Epidermal melanocyte (primary cell): ENCODE measurements around the gene POLR2E.

Experiments
- DNase-seq: peaks from one replicate; pipeline ENCODE4 v3.0.0; 2011; ENCODE audit warnings: low spot score; ENCODE audit not compliant: insufficient read length

POLR2E gene

DNA sequence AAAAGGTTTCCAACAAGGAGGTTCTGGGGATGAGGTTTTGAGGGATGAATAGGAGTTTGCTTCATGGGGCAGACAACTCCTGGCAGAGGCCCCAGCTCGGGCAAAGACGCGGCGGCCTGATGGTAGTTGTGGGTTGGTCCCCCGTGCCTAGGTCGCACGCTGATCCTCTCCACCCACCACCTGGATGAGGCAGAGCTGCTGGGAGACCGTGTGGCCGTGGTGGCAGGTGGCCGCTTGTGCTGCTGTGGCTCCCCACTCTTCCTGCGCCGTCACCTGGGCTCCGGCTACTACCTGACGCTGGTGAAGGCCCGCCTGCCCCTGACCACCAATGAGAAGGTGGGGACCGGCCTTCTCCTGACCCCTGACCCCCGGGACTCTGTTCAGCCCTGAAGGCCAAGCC, 43.4 kb downstream of the POLR2E start:
- no peak for DNase-seq

DNA sequence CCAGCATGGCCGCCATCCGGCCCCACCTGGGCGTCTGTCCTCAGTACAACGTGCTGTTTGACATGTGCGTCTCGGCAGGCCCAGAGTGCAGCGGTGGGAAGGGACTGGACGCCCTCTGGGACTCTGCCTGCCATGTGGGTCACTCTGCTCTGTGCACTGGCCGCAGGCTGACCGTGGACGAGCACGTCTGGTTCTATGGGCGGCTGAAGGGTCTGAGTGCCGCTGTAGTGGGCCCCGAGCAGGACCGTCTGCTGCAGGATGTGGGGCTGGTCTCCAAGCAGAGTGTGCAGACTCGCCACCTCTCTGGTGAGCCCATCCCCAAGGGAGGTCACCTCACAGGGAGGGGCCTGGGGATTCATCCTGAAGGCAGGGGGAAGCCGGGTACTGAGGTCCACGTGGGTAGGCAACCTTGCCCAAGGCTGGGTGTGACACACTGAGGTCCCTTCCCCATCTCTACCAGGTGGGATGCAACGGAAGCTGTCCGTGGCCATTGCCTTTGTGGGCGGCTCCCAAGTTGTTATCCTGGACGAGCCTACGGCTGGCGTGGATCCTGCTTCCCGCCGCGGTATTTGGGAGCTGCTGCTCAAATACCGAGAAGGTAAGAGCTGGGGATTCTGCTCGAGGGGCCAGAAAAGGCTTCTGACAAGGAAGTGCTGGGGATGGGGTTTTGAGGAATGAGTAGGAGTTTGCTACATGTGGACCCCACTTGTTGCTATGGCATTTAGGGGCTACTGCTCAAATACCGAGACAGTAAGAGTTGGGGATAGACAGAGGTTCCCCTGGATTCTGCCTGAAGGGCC, 44.0 kb downstream of the POLR2E start:
- no peak for DNase-seq

DNA sequence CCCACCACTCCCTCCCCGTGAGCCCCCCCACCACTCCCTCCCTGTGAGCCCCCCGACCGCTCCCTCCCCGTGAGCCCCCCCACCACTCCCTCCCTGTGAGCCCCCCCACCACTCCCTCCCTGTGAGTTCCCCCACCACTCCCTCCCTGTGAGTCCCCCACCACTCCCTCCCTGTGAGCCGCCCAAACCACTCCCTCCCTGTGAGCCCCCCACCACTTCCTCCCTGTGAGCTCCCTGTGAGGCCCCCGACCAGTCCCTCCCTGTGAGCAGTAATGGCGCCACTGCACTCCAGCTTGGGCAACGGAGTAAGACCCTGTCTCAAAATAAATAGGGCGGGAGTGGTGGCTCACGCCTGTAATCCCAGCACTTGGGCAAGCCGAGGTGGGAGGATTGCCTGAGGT, 45.4 kb downstream of the POLR2E start:
- DNase-seq: no peak

DNA sequence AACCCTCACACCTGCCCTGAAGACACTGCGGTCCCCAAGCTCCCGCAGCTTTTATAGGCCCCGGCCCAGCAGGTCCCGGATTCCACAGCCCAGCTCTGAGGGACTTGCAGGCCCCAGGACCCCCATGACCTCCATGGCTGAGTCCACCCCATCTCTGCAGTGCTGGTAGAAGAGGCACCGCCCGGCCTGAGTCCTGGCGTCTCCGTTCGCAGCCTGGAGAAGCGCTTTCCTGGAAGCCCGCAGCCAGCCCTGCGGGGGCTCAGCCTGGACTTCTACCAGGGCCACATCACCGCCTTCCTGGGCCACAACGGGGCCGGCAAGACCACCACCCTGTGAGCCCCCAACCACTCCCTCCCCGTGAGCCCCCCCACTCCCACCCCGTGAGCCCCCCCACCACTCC, 46.1 kb downstream of the POLR2E start:
- no peak for DNase-seq

DNA sequence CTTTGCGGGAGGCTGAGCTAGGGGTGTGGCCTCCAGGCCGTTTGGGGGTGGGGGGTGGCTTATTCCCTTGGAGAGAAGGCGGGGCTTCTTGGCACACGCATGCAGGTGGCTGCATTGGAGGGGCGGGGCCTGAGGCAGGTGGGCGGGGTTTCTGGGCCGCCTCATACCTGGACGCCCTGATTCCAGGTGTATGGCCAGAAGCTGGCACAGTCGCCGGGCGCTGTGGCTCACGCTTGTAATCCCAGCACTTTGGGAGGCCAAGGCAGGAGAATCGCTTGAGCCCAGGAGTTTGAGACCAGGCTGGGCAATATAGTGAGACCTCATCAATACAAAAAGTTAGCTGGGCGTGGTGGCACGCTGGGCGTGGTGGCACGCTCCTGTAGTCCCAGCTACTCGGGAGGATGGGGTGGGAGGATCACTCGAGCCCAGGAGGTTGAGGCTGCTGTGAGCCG, 47.5 kb downstream of the POLR2E start:
- DNase-seq: no peak

DNA sequence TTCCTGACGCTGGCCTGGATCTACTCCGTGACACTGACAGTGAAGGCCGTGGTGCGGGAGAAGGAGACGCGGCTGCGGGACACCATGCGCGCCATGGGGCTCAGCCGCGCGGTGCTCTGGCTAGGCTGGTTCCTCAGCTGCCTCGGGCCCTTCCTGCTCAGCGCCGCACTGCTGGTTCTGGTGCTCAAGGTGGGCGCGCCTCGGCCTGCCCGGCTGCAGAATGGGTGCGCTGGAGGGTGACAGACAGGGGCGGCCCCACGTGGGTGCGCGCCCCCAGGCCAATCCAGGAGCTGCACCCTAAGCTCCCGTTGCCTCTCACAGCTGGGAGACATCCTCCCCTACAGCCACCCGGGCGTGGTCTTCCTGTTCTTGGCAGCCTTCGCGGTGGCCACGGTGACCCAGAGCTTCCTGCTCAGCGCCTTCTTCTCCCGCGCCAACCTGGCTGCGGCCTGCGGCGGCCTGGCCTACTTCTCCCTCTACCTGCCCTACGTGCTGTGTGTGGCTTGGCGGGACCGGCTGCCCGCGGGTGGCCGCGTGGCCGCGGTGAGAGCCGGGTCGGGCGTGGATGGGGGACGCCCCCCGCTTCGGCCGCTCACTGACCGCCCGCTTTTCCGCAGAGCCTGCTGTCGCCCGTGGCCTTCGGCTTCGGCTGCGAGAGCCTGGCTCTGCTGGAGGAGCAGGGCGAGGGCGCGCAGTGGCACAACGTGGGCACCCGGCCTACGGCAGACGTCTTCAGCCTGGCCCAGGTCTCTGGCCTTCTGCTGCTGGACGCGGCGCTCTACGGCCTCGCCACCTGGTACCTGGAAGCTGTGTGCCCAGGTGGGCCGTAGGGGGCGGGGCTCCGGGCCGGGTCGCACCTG, 48.1 kb downstream of the POLR2E start:
- DNase-seq: no peak

DNA sequence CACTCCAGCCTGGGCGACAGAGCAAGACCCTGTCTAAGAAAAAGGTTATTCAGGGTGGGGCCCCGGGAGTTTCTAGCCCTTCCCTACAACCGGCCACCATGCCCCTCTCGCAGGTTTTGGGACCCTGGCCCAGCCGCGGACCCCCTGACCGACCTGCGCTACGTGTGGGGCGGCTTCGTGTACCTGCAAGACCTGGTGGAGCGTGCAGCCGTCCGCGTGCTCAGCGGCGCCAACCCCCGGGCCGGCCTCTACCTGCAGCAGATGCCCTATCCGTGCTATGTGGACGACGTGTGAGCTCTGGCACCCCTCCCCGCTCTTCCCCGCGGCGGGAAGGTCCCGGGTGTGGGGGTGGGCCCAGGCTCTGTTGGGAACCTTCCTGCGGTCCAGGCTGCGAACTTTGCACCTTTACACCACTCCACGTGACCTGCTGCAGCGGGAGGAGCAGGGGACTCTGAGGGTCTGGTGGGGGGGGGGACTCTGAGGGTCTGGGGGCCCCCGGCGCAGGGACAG, 49.0 kb downstream of the POLR2E start:
- DNase-seq: no peak

DNA sequence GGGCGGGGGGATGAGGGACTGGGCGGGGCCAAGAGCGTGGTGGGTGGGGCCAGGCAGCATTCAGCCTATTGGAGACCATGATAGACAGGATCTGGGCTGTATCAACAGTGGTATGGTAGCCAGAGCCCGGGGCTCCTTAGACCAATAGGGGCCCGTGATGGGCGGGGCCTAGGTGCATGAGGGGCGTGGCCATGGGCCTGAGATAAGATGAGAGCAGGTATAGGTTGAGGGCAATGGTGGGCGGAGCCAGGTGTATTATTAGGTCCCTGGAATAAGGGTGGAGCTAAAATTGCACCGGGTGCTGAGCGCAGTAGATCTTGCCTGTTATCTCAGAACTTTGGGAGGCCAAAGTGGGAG, 50.0 kb downstream of the POLR2E start:
- DNase-seq: no peak

DNA sequence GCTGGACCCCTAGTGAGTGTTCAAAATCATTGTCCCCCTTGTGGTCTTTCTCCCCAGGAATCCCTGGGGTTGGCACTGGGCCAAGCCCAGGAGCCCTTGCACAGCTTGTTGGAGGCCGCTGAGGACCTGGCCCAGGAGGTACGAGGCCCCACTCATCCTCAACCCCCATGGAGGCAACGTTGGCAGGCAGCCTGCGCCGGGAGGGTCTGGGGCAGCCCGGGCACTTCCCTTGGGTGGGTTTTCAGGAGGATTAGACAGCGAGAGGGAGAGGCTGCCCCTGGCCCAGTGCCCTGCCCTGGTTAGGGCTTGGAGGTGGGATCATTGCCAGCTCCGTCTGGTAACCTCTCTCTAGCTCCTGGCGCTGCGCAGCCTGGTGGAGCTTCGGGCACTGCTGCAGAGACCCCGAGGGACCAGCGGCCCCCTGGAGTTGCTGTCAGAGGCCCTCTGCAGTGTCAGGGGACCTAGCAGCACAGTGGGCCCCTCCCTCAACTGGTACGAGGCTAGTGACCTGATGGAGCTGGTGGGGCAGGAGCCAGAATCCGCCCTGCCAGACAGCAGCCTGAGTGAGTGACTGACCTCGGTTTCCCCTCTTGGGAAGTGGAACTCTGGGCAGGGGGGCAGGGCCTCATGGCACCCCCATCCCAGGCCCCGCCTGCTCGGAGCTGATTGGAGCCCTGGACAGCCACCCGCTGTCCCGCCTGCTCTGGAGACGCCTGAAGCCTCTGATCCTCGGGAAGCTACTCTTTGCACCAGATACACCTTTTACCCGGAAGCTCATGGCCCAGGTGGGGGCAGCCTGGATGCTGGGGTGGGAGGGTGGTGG, 52.3 kb downstream of the POLR2E start:
- peak; percentile 6 for DNase-seq

DNA sequence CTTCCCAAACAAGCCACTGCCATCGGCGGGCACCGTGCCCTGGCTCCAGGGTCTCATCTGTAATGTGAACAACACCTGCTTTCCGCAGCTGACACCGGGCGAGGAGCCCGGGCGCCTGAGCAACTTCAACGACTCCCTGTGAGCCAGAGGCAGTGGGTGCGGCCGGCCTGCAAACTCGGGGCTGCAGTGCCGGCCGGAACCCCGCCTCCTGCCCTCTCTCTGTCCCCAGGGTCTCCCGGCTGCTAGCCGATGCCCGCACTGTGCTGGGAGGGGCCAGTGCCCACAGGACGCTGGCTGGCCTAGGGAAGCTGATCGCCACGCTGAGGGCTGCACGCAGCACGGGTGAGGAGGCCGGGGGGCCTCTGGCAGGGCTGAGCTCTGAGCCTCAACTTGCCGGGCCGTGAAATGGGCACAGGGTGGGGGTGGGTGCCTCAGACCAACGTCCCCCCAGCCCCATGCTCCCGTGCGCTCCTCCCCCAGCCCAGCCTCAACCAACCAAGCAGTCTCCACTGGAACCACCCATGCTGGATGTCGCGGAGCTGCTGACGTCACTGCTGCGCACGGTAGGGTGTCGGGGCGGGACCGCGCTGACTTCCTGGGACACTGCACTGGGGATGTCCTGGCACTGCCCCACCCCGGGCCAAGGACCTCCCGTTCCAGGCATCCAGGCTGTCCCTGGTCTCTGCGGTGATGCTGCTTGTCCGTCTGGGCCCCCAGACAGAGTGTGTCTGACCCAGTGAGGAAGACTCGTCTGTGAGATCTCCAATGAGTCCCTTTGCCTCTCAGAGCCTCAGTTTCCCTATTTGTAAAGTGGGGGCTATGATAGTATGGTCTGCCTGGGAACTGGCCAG, 53.1 kb downstream of the POLR2E start:
- DNase-seq: no peak

DNA sequence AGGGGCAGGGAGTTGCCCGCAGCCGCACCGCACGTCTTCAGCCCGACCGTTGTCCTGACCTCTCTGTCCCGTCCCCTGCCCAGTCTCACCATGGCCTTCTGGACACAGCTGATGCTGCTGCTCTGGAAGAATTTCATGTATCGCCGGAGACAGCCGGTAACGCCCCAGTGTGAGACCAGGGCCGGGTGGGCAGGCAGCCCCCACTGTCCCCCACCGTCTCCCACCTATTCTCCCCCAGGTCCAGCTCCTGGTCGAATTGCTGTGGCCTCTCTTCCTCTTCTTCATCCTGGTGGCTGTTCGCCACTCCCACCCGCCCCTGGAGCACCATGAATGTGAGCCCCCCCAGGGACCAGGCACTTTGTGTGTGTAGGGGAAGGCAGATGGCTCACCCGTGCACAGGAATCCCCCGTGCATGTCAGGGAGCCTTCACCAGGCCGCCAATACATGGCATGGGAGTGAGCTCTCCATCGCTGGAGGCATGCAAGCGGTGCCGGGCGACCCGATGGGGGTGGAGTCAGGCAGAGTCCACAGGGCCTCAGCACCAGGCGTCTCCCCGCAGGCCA, 53.8 kb downstream of the POLR2E start:
- no peak for DNase-seq

DNA sequence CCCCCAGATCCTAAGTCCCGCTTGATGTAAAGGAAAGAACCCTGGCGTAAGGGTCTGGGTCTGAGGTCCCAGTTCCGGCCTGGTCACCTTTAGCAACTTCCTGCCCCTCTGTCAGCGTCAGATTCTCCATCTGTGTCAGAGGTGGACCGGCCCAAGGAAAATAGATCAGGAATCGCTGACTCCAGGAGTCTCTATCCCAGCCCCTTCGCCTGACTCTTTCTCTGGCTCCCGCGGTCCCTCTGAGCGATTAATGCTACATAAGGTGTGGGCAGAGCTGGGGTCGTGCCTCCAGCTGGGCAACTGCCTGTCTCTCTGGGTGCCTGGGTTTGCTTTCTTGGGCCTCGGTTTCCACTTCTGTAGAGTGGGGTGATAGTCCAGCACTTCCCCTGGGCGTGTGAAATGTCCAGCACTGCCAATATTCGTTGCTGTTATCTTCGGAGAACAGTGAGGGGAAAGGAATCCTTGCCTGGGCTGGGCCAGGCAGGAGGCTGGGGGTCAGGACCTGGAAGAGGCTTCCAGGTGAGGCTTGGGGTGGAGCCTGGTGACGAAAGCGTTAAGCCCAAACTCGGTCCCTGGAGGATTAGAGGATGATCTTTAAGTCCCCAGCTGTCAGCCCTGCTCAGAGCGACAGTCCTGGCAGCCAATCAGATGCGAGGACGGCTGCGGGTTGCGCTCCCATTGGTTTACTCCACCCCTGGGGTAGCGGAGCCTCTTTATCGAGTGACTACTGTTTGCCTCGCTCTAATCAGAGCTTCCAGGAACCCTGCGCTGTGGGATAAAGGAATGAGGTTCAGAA, 54.5 kb downstream of the POLR2E start:
- peak; percentile 100 for DNase-seq

DNA sequence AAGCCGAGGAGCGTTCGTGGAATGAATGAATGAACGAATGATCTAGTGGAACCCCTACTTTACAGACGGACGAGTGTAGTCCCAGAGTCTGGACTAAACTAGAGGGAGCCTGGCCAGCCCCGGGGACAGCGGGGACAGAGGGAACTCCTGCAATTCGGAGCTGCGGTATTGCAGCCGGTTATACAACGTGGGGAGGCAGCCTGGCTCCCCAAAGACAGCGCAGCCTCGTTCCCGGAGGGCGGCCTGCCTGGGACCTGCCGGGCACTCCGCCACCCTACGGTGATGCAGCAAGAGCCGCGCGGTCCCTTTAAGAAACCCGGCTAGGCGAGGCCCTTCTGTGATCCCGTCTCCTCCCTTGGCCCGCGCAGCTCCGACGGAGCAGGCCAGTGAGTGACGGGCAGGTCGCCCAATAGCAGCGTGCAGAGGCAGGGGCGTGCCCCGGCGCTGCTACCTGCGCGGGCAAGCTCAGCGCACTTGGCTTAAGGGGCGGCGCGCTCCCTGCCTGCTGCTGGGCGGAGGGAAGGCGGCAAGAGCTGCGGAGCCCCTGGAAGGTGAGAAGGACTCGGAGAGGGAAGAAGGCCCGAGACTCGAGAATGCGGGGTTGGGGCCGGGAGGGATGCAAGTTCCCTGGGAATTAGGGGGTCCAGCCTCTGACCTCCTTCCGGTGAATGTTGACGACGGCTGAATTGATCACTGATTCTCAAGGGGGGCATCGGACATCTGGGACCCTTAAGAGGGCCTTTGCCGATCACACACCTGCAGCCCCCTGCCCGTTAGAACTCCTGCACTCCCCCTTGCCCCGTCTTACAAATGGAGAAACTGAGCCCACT, 55.3 kb downstream of the POLR2E start, which contains the start of gene ABCA7:
Gene ABCA7 (plus strand): TSS at position 462 of the 830 bp plus-strand sequence. CDS start 1,255 bp downstream, outside the sequence.
- DNase-seq: peak; percentile 90

DNA sequence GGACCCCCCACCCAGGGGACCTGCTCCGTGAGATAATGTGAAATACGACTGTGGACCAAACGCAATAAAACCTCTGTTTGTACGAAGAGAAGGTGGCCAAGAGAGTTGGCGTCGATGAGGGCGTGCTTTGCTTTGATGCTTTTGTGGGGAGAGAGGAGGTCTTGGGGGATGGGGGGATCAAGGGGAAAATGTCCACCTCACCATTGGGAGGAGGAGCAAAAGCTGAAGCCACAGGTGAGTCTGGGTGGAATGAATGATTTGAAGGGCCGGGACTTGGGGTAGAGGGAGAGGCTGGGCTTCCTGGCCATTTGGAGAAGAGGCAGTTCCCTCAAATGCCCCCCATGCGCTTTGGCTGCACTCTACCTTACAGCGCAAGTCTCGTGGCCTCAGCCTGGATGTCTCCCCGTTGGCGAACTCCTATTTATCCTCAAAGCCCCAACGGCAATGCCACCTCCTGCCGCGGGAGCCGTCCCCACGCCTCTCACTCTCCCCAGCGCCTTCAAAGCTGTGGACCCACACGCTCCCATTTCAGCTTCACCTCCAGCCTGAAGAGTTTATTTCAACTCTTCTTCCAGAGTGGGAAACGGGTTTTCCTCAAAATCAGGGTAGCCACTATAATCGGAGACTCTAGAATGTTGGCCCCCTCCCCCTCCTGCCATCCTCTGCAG, 56.1 kb downstream of the POLR2E start:
- DNase-seq: no peak

DNA sequence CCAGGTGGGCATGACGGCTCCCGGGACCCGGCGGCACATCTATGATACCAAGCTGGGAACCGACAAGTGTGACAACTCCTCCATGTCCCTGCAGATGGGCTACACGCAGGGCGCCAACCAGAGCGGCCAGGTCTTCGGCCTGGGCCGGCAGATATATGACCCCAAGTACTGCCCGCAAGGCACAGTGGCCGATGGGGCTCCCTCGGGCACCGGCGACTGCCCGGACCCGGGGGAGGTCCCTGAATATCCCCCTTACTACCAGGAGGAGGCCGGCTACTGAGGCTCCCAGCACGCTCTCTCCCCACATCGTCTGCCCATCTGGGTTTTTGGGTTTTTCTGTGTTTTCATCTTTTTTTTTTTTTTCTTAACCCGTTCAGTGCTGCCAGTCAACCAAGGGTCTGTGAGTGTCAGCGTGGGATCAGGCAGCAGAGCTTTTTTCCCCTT, 57.5 kb downstream of the POLR2E start:
- no peak for DNase-seq
